Sigmoid colon (tissue), 4 donors: Measurements from ENCODE around the gene LRR1.

ENCODE experiments used
- POLR2AphosphoS5 ChIP-seq, 4 donors: sonication (generic); formaldehyde crosslinking; IDR thresholded peaks; one replicate each; pipeline ENCODE4 v1.6.1; 2017; ENCODE audit warnings: antibody characterized with exemption in 4 of 4
- TF ChIP-seq, protein P1 (sequence below), 4 experiments: fragments of 450-650 bp in 3 of 4; fragments of 200-600 bp in 1 of 4; IDR thresholded peaks; one replicate each; pipeline ENCODE4 v1.5.1; 2016 to 2019; ENCODE audit warnings: antibody characterized with exemption in 4 of 4, mild to moderate bottlenecking in 3 of 4, moderate library complexity in 2 of 4

DNA sequence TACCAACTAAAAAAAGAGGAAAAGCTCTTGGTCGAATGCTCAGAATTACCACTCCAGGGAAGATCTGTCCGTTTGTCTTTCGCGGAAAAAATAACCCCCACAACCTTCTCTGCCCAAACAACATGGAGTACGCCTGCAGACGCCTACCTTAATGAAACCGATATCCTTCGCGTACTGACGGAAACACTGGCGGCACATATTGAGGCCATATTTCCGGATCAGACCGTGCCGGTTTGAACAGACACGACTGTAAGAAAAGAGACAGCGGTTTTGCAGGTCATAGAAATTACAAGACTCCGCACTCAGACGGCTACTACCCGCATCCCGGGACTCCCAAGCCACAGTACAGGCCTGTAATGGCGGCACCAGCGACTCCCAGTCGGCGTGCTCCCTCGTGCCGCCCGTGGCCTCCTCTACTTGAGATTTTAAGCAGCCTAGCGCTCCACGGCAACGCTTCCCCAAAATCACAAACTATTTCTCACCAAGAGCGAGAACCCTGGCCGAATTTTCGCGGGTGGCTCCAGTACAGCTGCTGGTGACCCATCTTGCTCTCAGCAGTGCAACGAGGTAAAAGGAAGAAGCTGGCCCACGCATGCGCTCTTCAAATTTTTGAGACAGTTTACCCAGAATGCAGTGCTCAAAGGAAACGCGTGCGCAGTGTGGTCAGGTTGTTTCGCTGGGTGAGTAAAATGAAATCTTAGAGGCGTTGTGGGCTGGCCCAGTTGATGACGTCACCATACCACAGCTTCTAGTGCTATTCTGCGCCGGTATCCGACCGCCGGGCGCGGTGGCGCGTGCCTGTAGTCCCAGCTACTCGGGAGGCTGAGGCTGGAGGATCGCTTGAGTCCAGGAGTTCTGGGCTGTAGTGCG is 12.7 kb upstream of the LRR1 start, which contains the start of gene RPS29:
- peak; percentile 91 to 99 (median 98) for TF ChIP-seq POLR2AphosphoS5 (IDR thresholded peaks at IDR 0.05)
- TF ChIP-seq, protein P1, sequence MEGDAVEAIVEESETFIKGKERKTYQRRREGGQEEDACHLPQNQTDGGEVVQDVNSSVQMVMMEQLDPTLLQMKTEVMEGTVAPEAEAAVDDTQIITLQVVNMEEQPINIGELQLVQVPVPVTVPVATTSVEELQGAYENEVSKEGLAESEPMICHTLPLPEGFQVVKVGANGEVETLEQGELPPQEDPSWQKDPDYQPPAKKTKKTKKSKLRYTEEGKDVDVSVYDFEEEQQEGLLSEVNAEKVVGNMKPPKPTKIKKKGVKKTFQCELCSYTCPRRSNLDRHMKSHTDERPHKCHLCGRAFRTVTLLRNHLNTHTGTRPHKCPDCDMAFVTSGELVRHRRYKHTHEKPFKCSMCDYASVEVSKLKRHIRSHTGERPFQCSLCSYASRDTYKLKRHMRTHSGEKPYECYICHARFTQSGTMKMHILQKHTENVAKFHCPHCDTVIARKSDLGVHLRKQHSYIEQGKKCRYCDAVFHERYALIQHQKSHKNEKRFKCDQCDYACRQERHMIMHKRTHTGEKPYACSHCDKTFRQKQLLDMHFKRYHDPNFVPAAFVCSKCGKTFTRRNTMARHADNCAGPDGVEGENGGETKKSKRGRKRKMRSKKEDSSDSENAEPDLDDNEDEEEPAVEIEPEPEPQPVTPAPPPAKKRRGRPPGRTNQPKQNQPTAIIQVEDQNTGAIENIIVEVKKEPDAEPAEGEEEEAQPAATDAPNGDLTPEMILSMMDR (IDR thresholded peaks at IDR 0.05) = no peak
